Panc1 (cell line): ENCODE measurements around the gene LDB3. TPM values are rescaled to one million over a fixed set of nuclear protein-coding genes. Genes with fewer than 3 reads are reported as not detected.

Experiments
- ATAC-seq: fragments of 200-7000 bp; cut with Tn5 transposase; 2 replicates; pipeline ENCODE4 v1.9.1; 2020; ENCODE audit warnings: mild to moderate bottlenecking, moderate library complexity
- BruUV-seq: library from RNA; stranded (reverse); fragments of 400-500 nt; replicated peaks from 2 replicates; lab custom pipeline; 2021; lab: Mats Ljungman, UMichigan
- CTCF ChIA-PET: fragments of 300-600 bp; sonication (Branson Sonifier 250); formaldehyde crosslinking; loops from one replicate; lab custom pipeline; 2022; ENCODE audit warnings: antibody characterized with exemption; lab: Charles Lee
- POLR2A ChIA-PET: fragments of 300-600 bp; sonication (Branson Sonifier 250); formaldehyde crosslinking; loops from one replicate; lab custom pipeline; 2022; ENCODE audit warnings: antibody characterized with exemption; lab: Charles Lee
- DNase-seq: peaks from one replicate; pipeline ENCODE4 v3.0.0-alpha.2; 2010; ENCODE audit warnings: low read depth, low spot score
- H3K27ac ChIP-seq: 2 replicates; pipeline ENCODE4 v1.5.1; 2011; ENCODE audit warnings: mild to moderate bottlenecking, low read length, inconsistent platforms
- H3K27me3 ChIP-seq: fragments of 200-500 bp; sonication (Bioruptor generic); 2 replicates; pipeline ENCODE4 v1.6.0; 2014; ENCODE audit warnings: low read length, inconsistent platforms; ENCODE audit not compliant: control insufficient read depth, insufficient read depth
- H3K36me3 ChIP-seq: fragments of 200-500 bp; sonication (Bioruptor generic); 2 replicates; pipeline ENCODE4 v1.5.1; 2014; ENCODE audit warnings: inconsistent platforms, mild to moderate bottlenecking, low read length, moderate library complexity; ENCODE audit not compliant: control insufficient read depth, insufficient read depth
- H3K4me1 ChIP-seq: 2 replicates; pipeline ENCODE4 v1.5.1; 2011; ENCODE audit warnings: inconsistent platforms, mild to moderate bottlenecking, low read length, moderate library complexity; ENCODE audit not compliant: control insufficient read depth, insufficient read depth
- H3K4me3 ChIP-seq, 2 experiments: 2 replicates each; pipeline ENCODE4 v1.5.1; 2011 to 2012; ENCODE audit warnings: low read depth in 2 of 2, low read length in 2 of 2, mild to moderate bottlenecking in 2 of 2, inconsistent platforms in 1 of 2, moderate library complexity in 1 of 2
- H3K9me3 ChIP-seq: fragments of 200-500 bp; sonication (Bioruptor generic); 2 replicates; pipeline ENCODE4 v1.5.1; 2014; ENCODE audit warnings: low read depth, mild to moderate bottlenecking, inconsistent platforms, low read length, moderate library complexity; ENCODE audit not compliant: control insufficient read depth, insufficient read depth
- POLR2AphosphoS5 ChIP-seq: IDR thresholded peaks from 2 replicates; pipeline ENCODE4 v1.6.1; 2012; ENCODE audit warnings: mild to moderate bottlenecking, low read depth, low read length, moderate library complexity
- SIN3A ChIP-seq: IDR thresholded peaks from 2 replicates; pipeline ENCODE4 v1.6.1; 2012; ENCODE audit warnings: low read depth, mild to moderate bottlenecking, low read length, moderate library complexity, borderline replicate concordance; ENCODE audit not compliant: insufficient read depth
- TCF7L2 ChIP-seq: IDR thresholded peaks from 2 replicates; pipeline ENCODE4 v1.6.1; 2011; ENCODE audit warnings: mild to moderate bottlenecking, low read depth, low read length, inconsistent platforms
- in situ Hi-C: cut with HindIII; loops from 2 replicates; pipeline ENCODE4 v1.10.0; 2016; ENCODE audit warnings: low sequenced_read_pairs, low pct_unique_long_range_greater_than_20kb
- intact Hi-C: fragments of 100-400 bp; cut with micrococcal nuclease; formaldehyde crosslinking; loops from one replicate; pipeline ENCODE4 v1.10.0; 2022; ENCODE audit not compliant: unreplicated experiment
- total RNA-seq: library from RNA; stranded (reverse); gene quantifications from one replicate; pipeline ENCODE4 v1.2.1, GENCODE V29; 2021; ENCODE audit not compliant: unreplicated experiment
- TF ChIP-seq, protein P1 (sequence below): fragments of 450-650 bp; IDR thresholded peaks from 2 replicates; pipeline ENCODE4 v1.5.1; 2017; ENCODE audit warnings: mild to moderate bottlenecking
- TF ChIP-seq, protein P2 (sequence below), 2 experiments: IDR thresholded peaks; 2 replicates each; pipeline ENCODE4 v1.6.1; 2011 to 2012; ENCODE audit warnings: low read depth in 2 of 2, control low read depth in 1 of 2, low read length in 1 of 2, mild to moderate bottlenecking in 1 of 2, moderate library complexity in 1 of 2; ENCODE audit not compliant: insufficient read depth in 1 of 2

The LDB3 gene
- total RNA-seq, 1 experiment from 2014 or later, result 0.15 TPM

DNA sequence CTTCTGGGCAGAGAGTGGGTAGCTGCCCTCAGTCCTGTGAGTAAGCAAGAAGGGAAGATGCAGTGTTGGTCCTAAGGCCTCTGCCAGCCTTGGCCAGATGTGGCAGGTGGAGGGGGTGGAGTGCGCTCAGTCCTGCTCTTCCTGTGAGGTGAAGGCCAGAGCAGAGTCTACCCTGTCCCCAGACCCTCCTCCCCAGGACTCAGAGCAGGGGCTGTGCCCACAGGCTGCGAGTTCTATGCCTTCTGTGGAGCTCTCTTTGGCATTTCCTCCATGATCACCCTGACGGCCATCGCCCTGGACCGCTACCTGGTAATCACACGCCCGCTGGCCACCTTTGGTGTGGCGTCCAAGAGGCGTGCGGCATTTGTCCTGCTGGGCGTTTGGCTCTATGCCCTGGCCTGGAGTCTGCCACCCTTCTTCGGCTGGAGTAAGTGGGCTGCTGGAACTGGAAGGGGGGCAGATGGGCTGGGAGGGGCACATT lies 10.0 kb upstream of the LDB3 start:
- no peaks in the 10 kb centered on the region for H3K9me3 ChIP-seq
- TF ChIP-seq, protein P1, sequence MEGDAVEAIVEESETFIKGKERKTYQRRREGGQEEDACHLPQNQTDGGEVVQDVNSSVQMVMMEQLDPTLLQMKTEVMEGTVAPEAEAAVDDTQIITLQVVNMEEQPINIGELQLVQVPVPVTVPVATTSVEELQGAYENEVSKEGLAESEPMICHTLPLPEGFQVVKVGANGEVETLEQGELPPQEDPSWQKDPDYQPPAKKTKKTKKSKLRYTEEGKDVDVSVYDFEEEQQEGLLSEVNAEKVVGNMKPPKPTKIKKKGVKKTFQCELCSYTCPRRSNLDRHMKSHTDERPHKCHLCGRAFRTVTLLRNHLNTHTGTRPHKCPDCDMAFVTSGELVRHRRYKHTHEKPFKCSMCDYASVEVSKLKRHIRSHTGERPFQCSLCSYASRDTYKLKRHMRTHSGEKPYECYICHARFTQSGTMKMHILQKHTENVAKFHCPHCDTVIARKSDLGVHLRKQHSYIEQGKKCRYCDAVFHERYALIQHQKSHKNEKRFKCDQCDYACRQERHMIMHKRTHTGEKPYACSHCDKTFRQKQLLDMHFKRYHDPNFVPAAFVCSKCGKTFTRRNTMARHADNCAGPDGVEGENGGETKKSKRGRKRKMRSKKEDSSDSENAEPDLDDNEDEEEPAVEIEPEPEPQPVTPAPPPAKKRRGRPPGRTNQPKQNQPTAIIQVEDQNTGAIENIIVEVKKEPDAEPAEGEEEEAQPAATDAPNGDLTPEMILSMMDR, result no peak
- TF ChIP-seq POLR2AphosphoS5, result no peak
- ChIA-PET POLR2A (interaction anchor here (0.8 kb wide), 1 partner anchor 14 kb away, joined by 3 read pairs; no protein-coding TSS in a partner anchor), CTCF (no interaction called here)
- no peaks in the 10 kb centered on the region for H3K36me3 ChIP-seq
- intact Hi-C loops (no loop called here), in situ Hi-C loops (no loop called here)
- no peak overlapping the region for H3K27ac ChIP-seq
- ATAC-seq, result no peak
- no peaks in the 10 kb centered on the region for H3K4me1 ChIP-seq
- H3K4me3 ChIP-seq, result no peak overlapping the region
- no peak for DNase-seq
- BruUV-seq, result no TSS peak
- no peaks in the 10 kb centered on the region for H3K27me3 ChIP-seq

DNA sequence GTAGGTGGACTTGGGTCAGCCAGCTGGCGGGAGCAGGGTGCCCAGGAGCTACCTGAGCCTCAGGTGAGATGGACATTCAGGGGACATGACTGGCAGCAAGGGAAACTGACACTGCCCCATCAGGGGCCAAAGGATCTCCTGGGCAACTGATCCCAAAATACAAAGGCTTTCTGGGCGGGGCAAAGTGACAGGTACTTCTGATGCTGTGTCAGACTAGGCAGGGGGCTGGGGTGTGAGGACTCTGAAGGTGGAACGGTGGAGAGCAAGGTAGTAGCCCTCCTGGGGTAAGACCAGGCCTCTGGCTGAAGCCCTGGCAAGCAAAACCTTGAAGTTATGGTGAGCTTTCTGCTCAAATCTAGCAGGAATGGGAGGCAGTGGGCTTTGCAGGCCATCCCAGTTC lies 9.6 kb upstream of the LDB3 start:
- no peak for DNase-seq

DNA sequence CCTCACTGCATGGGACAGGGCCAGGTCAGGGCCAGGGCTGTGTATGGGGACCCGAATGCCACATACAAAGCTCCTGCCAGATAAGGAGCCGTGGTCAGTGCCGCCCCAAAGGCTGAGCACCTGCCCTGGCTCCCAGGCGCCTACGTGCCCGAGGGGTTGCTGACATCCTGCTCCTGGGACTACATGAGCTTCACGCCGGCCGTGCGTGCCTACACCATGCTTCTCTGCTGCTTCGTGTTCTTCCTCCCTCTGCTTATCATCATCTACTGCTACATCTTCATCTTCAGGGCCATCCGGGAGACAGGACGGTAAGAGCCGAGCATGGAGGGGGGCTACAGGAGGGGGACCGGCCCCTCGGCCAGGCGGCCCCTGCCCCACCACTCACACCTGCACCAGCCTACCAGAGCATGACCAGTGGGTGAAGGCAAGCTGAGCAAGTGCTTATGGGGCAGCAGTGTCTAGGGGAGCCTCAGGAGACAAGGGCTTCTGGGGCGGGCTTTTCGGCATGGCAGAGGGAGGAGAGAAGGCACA lies 9.1 kb upstream of the LDB3 start:
- no peaks in the 10 kb centered on the region for H3K27me3 ChIP-seq
- POLR2A ChIA-PET, result no interaction called here
- H3K4me3 ChIP-seq, result no peak overlapping the region
- no peak for DNase-seq
- TF ChIP-seq POLR2AphosphoS5 (no peak), TCF7L2 (no peak), SIN3A (no peak)
- TF ChIP-seq, protein P1, result no peak
- TF ChIP-seq, protein P2, sequence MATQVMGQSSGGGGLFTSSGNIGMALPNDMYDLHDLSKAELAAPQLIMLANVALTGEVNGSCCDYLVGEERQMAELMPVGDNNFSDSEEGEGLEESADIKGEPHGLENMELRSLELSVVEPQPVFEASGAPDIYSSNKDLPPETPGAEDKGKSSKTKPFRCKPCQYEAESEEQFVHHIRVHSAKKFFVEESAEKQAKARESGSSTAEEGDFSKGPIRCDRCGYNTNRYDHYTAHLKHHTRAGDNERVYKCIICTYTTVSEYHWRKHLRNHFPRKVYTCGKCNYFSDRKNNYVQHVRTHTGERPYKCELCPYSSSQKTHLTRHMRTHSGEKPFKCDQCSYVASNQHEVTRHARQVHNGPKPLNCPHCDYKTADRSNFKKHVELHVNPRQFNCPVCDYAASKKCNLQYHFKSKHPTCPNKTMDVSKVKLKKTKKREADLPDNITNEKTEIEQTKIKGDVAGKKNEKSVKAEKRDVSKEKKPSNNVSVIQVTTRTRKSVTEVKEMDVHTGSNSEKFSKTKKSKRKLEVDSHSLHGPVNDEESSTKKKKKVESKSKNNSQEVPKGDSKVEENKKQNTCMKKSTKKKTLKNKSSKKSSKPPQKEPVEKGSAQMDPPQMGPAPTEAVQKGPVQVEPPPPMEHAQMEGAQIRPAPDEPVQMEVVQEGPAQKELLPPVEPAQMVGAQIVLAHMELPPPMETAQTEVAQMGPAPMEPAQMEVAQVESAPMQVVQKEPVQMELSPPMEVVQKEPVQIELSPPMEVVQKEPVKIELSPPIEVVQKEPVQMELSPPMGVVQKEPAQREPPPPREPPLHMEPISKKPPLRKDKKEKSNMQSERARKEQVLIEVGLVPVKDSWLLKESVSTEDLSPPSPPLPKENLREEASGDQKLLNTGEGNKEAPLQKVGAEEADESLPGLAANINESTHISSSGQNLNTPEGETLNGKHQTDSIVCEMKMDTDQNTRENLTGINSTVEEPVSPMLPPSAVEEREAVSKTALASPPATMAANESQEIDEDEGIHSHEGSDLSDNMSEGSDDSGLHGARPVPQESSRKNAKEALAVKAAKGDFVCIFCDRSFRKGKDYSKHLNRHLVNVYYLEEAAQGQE (IDR thresholded peaks at IDR 0.05; ENCODE audit: insufficient read depth in 1 of 2, low read depth in 2 of 2, low read length in 1 of 2), result no peak
- H3K9me3 ChIP-seq, result no peaks in the 10 kb centered on the region
- in situ Hi-C loops, result no loop called here
- ATAC-seq, result no peak
- CTCF ChIA-PET, result no interaction called here
- BruUV-seq, result no TSS peak
- H3K36me3 ChIP-seq, result no peaks in the 10 kb centered on the region
- intact Hi-C loops, result no loop called here
- no peak overlapping the region for H3K27ac ChIP-seq
- no peaks in the 10 kb centered on the region for H3K4me1 ChIP-seq

More for the DNA sequence above, 9.6 kb upstream of the LDB3 start:
- ChIA-PET POLR2A (interaction anchor here (0.8 kb wide), 1 partner anchor 13 kb away, joined by 3 read pairs; no protein-coding TSS in a partner anchor), CTCF (no interaction called here)
- intact Hi-C loops (no loop called here), in situ Hi-C loops (no loop called here)
- no peaks in the 10 kb centered on the region for H3K4me1 ChIP-seq
- no TSS peak for BruUV-seq
- ATAC-seq, result no peak
- no peak overlapping the region for H3K4me3 ChIP-seq
- no peak overlapping the region for H3K27ac ChIP-seq
- no peaks in the 10 kb centered on the region for H3K27me3 ChIP-seq
- TF ChIP-seq POLR2AphosphoS5 (no peak), SIN3A (no peak), TCF7L2 (no peak)
- TF ChIP-seq, protein P2 (IDR thresholded peaks at IDR 0.05; ENCODE audit: insufficient read depth in 1 of 2, low read depth in 2 of 2, low read length in 1 of 2), result no peak
- no peaks in the 10 kb centered on the region for H3K9me3 ChIP-seq
- H3K36me3 ChIP-seq, result no peaks in the 10 kb centered on the region
